GM19438 (cell line): Measurements from ENCODE around the gene IFT57.
A peak's percentile ranks its signal among the peaks of the same experiment; 100 is the strongest.

ENCODE experiments used
- ATAC-seq: cut with Tn5 transposase; IDR thresholded peaks from one replicate; pipeline ENCODE4 v1.9.1; 2021; ENCODE audit warnings: low read depth; ENCODE audit not compliant: unreplicated experiment

Gene IFT57

GRCh38 chr3:108130236-108130635, 92.0 kb downstream of the IFT57 start:
- no peak for ATAC-seq

DNA sequence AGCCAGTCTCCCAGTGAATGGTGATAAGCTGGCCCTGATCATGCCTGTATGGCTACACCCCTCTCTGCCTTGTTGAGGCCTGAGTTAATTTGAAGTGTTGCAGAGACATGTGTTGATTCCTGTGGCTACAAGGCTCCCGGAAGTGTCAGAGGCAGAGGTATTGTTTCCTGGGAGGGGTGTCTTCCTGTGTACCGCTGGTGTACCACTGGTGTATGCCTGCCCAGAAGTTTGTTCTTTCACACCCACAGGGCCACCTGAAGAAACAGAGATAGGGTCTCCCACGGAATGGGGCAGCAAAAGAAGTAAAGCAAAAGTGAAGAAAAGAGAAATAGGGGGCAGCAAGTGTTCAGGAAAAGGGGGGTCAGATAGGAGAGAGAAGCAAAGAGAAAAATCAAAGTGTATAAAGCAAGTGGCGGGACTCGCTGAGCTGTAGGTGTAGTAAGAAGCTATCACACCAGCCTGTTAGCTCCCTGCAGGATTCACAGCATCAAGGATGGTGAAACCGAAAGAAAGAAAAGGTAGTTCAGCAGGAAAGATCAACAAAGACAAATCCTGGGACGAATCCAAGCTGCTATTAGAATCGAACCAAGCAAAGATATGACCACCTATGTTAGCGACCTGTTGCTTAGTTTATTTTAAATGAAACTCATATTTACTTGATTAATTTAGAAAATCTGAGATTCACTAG, 94.8 kb downstream of the IFT57 start:
- no peak for ATAC-seq

- no peak for ATAC-seq
These were observed 95.9 kb downstream of the IFT57 start for GRCh38 chr3:108126348-108126747.

GRCh38 chr3:108125550-108126071, 96.6 kb downstream of the IFT57 start:
- peak; percentile 60 for ATAC-seq

- ATAC-seq: no peak
These were observed 97.1 kb downstream of the IFT57 start for GRCh38 chr3:108125153-108125543.

DNA sequence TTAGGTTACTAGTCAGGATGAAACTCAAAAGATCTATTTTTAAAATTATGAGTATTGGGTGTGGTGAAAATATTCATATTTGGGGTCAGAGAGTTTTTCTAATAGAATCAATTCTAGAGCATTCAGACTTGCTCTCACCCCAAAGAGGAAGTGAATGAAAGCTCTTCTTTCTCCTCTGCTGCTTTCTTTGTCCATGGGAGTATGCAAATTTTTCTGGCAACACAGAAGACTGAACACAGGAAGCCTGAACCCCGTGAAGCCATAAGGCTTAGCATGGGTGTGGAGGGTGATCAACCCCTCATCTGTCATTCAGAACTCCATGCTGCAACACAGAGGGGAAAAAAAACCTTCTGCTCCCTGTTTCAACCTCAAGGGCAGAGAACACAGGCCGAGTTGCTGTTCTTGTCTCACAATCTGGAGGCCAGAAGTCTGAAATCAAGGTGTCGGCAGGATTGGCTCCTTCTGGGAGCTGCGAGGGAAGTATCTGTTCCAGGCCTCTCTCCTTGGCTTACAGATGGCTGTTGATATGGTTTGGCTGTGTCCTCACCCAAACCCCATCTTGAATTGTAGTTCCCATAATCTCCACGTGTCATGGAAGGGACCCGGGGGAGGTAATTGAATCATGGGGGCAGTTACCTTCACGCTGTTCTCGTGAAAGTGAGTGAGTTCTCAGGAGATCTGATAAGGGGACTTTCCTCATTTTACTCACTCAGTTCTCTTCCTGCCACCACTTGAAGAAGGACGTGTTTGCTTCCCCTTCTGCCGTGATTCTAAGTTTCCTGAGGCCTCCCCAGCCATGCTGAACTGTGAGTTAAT, 97.7 kb downstream of the IFT57 start:
- peak; percentile 76 for ATAC-seq

- ATAC-seq: no peak
These were observed 98.9 kb downstream of the IFT57 start for GRCh38 chr3:108123326-108123725.

GRCh38 chr3:108122276-108122675, 99.9 kb downstream of the IFT57 start:
- ATAC-seq: no peak

DNA sequence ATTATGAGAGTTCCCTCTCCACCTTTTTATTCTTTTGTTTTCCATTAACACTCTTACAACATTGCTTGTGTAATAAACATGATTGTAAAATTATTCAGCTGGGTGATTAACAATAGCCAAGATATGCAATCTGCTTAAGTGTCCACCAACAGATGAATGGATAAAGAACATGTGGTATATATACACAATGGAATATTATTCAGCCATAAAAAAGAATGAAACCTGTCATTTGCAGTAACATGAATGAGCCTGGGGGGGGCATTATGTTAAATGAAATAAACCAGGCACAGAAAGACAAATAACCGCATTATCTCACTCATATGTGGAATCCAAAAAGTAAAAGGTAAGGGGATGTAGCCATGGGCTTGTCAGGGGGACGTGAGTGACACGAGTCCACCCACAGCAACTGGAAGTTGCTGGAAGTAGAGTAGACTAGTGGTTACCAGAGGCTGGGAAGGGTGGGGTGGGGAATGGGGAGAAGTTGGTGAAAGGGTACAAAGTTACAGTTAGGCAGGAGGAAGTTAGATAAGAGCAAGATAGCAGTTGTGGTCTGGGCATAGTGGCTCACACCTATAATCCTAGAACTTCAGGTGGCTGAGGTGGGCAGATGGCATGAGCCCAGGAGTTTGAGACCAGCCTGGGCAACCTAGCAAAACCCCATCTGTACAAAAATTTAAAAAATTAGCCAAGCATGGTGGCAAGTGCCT, 102.7 kb downstream of the IFT57 start:
- ATAC-seq: no peak

DNA sequence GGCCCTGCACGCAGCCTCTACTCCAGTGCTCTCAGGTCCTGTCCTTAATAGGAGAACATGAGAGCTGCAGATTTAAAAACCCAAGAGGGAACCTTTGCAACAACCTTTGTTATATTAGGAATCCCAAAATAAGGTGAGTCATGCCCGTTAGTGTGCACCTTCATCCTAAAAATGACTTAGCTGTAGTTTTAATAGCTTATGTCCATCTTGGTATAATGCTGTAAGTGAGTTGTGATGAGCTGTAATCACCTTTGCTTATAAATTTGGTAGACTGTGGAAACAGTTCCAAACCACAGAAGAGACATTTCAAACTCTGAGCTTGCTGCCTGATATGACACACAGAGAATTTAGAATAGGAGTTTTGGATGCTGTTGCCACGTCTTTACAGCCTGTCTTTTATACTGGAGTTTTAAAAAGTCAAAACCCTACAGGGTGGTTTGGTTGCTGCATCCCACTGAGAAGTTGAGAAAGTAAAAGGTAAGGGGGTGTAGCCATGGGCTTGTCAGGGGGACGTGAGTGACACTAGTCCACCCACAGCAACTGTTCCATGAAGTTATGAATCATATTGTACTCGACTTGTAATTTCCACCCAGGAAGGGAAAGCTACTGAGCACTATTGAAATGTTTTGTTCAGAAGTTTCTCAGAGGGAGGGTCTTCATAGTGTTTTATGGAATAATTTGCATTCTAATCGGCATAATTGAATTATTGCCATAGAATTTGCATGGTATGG, 104.0 kb downstream of the IFT57 start:
- ATAC-seq: no peak

GRCh38 chr3:108117241-108117775, 104.9 kb downstream of the IFT57 start:
- no peak for ATAC-seq

GRCh38 chr3:108114423-108115065, 107.7 kb downstream of the IFT57 start:
- ATAC-seq: no peak

GRCh38 chr3:108113975-108114374, 108.2 kb downstream of the IFT57 start:
- no peak for ATAC-seq

DNA sequence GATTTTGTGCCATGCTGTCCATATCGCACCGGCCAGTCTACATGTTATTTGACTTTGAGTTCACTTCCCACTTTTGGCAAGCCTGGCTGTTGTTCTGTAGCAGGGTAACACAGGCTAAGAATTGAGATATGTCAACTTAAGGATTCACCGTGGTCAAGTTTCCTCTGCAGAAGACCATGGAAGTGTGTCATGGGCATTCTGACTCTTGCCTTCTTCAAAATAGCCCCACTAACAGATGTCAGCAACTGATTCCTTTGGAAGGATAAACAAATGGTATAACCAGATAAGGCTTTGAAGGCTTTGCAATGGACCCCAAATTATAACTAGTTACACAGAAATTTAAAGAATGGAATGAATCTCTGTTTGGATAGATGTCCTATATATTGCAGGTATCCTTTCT, 111.3 kb downstream of the IFT57 start:
- ATAC-seq: no peak
